IPS-18a (cell line): ENCODE measurements around the gene LCE4A.

Experiments used
- H3K27ac ChIP-seq: one replicate; pipeline ENCODE4 v1.5.1; 2013; ENCODE audit warnings: low read length
- H3K27me3 ChIP-seq: one replicate; pipeline ENCODE4 v1.6.1; 2013; ENCODE audit warnings: mild to moderate bottlenecking, low read length; ENCODE audit not compliant: control insufficient read depth, insufficient read depth
- H3K36me3 ChIP-seq: one replicate; pipeline ENCODE4 v1.6.1; 2013; ENCODE audit warnings: low read depth, low read length; ENCODE audit not compliant: control insufficient read depth
- H3K4me1 ChIP-seq: one replicate; pipeline ENCODE4 v1.6.1; 2013; ENCODE audit warnings: low read depth, low read length; ENCODE audit not compliant: control insufficient read depth
- H3K4me3 ChIP-seq: one replicate; pipeline ENCODE4 v1.5.1; 2013; ENCODE audit warnings: low read length
- H3K9ac ChIP-seq: one replicate; pipeline ENCODE4 v1.6.1; 2013; ENCODE audit warnings: mild to moderate bottlenecking, low read length, moderate library complexity
- H3K9me3 ChIP-seq: one replicate; pipeline ENCODE4 v1.6.1; 2013; ENCODE audit warnings: low read depth, low read length; ENCODE audit not compliant: control insufficient read depth

LCE4A gene

DNA sequence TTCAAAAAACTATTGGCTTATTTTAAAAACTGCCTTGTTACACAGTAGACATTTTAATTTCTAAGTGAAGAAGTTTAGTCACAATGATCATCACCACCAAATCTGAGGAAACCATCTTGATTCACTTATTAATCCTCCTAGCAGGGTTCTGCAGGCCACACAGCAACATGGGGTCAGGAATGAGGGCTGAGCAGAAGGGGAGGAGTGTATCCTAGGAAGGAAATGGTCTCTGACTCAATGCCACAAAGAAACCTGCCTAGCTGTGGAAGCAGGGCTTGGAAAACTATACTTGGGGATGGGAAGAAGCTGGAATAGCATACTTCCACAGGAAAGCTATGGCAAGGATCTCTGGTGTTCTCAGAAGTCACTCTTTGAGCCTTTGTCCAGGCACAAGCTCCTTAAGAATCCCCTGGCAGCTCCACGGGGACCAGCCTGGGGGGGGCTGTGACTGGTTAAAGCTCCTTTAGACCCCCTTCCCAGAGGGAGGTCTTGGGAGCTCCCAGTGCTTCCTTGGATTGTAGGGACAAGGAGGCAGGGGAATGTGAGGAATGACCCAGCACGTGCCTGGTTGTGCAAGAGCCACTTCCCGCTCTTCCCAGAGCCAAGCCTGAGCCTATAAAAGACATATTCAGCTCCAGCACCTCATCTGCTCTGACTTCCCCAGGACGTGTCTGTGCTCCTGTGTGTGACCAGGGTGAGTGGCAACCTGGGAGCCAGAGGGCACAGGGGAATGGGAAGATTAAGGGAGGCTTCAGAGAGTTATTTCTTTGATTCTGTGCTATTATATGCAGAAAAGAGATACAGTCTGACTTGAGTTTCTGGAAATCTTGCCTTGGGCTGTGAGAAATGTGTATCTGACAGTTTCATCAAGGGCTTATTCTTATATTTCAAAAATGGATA is 10.0 kb upstream of the LCE4A start, which contains the start of gene LCE2A:
LCE2A (plus strand) TSS at position 645 of the 900 bp plus-strand sequence. CDS start 557 bp downstream, outside the sequence.
- Histone ChIP-seq H3K27me3 (no peaks in the 10 kb centered on the region), H3K9me3 (peaks cover 64% of the 10 kb centered on the region), H3K36me3 (no peaks in the 10 kb centered on the region), H3K9ac (no peak within 1 kb of the TSS), H3K4me1 (no peaks in the 10 kb centered on the region), H3K27ac (no peak within 1 kb of the TSS), H3K4me3 (no peak within 1 kb of the TSS)

DNA sequence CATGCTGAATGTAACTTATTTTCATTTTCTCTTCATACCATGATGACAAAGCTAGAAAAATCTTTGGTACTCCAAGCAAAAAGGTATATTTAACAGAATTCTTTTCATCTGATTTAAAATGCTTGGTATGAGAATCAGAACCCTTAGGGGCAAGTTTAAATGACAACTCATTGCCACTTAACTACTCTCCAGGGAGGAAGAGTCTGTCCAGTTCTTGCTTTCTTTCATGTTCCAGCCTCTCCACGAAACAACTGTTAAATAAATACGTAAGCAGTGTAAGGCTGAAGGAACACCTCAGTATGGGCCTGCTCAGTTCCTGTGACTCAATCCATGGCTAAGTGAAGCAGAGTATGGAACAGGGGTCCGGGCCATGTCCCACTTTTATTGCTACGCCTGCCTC is 8.2 kb upstream of the LCE4A start:
- peaks cover 79% of the 10 kb centered on the region for H3K9me3 ChIP-seq
- H3K4me3 ChIP-seq: no peak overlapping the region
- H3K27ac ChIP-seq: no peak overlapping the region
- H3K9ac ChIP-seq: no peak overlapping the region
- no peaks in the 10 kb centered on the region for H3K36me3 ChIP-seq
- no peaks in the 10 kb centered on the region for H3K4me1 ChIP-seq
- no peaks in the 10 kb centered on the region for H3K27me3 ChIP-seq

DNA sequence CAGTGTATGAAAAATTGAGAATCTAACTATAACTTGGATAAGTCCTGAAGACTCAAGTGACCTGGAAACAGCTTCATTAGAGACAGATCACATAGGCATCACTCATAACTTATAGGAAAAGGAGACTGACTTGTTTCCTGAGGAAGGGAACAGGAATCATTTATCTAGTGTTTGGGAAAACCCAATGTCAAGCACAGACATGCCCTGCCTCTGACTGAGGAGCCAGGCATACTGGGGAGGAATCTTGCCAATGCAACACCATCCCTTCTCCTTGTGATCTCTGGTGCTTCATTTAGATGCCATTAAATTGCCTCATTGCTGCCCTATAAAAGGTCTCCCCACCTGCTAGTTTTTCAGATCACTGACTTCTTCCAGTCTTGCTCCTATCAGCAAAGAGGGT is 10.3 kb downstream of the LCE4A start:
- Histone ChIP-seq H3K27me3 (no peaks in the 10 kb centered on the region), H3K9ac (no peak overlapping the region), H3K4me3 (no peak overlapping the region), H3K9me3 (peaks cover 85% of the 10 kb centered on the region), H3K36me3 (no peaks in the 10 kb centered on the region), H3K27ac (no peak overlapping the region), H3K4me1 (no peaks in the 10 kb centered on the region)

DNA sequence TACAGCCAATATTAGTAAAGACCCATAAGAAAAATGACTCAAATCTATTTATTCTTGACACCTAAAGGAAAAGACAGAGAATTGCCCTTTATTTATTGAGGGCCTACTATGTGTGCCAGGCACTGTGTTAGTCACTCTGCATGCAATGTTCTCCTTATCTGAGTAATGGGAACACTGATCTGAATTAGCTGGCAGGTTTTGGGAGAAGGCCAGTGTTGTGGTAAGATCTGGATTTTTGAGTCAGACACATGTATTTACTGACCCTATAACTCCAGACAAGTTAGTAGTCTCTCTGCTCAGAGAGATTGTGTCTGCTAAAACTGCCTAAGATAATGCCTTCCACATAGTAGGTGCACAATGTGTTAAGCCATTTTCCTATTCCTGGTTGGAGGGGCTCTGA is 17.3 kb downstream of the LCE4A start:
- Histone ChIP-seq H3K4me3 (no peak overlapping the region), H3K9me3 (peaks cover 78% of the 10 kb centered on the region), H3K36me3 (no peaks in the 10 kb centered on the region), H3K27me3 (no peaks in the 10 kb centered on the region), H3K27ac (no peak overlapping the region), H3K9ac (no peak overlapping the region), H3K4me1 (no peaks in the 10 kb centered on the region)

DNA sequence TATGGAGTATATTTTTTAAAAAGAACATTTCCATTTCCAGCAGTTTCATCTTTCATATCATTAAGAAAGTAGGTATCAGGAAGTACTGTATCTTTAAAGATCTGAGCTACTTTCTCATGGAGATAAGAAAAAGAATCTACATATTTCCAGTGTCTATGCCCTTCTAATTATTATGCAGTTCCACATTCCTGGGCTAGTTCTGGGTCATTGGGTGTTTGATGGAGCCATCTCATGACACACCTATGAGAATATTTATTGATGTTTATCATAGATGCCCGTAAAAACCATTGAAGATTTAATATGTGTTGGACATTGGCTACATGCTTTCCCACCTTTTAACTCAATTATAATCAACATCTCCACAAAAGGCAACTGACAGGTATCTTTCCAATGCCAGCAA is 21.0 kb downstream of the LCE4A start:
- Histone ChIP-seq H3K36me3 (no peaks in the 10 kb centered on the region), H3K9ac (no peak overlapping the region), H3K27me3 (no peaks in the 10 kb centered on the region), H3K27ac (no peak overlapping the region), H3K4me3 (no peak overlapping the region), H3K4me1 (no peaks in the 10 kb centered on the region), H3K9me3 (peaks cover 70% of the 10 kb centered on the region)

DNA sequence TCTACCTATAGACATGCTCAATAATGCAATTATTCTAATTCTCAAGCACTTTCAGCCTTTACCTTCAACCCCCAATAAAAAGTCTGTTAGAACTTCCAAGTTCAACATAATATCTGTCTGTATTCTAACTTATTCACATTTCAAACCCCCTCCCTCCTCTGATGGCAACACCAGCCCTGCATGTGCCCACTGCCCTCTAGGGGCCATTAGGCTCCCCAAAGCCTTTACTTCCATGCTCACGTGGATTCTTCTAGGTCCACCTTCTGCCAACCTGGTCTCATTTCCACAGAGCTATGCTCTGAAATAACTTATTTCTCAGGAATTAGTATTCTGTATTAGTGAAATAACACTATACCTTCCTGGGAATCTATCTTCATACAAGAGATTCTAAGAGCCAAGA is 27.7 kb downstream of the LCE4A start:
- Histone ChIP-seq H3K9ac (no peak overlapping the region), H3K4me1 (no peaks in the 10 kb centered on the region), H3K36me3 (no peaks in the 10 kb centered on the region), H3K27ac (no peak overlapping the region), H3K4me3 (no peak overlapping the region), H3K27me3 (no peaks in the 10 kb centered on the region), H3K9me3 (peaks cover 78% of the 10 kb centered on the region)

DNA sequence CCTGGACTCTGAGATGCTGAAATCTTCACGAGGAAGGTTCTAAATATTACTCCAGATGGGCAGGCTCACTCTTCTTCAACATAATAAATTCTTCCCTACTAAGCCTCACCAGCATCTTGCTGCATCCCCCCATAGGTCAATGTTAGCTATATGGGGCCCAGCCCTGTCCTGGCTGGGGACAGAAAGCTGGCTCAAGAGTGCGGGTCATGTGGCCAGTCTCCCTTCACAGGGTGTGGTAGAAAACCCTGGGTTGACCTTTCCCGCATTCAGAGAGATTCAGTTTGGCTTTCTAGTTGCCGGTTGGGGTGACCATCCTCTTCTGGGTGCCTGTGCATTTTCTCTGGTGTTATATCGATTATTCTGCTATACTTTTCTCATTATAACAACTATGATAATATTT is 30.0 kb downstream of the LCE4A start:
- no peaks in the 10 kb centered on the region for H3K36me3 ChIP-seq
- peaks cover 86% of the 10 kb centered on the region for H3K9me3 ChIP-seq
- H3K4me1 ChIP-seq: no peaks in the 10 kb centered on the region
- no peaks in the 10 kb centered on the region for H3K27me3 ChIP-seq
- no peak overlapping the region for H3K27ac ChIP-seq
- H3K4me3 ChIP-seq: no peak overlapping the region
- H3K9ac ChIP-seq: no peak overlapping the region

DNA sequence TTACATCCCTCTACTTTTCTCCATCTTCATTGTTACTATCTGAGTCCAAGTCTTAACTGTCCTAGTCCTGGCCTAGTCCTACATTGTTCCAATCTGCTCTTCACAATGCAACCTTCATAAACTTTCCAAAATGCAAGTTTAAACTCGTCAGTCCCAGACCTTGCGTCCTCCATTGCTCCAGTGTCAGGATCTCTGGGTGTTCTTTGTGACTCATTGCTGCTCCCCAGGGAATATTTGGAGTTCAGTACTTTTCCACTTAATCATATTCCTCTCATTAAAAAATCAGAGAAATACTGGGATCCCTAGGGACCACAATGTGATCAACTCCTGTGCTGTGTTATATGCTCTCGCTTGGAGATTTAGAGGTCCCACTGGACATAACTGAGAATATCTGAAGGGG is 31.9 kb downstream of the LCE4A start:
- Histone ChIP-seq H3K9me3 (peaks cover 83% of the 10 kb centered on the region), H3K36me3 (no peaks in the 10 kb centered on the region), H3K9ac (no peak overlapping the region)

DNA sequence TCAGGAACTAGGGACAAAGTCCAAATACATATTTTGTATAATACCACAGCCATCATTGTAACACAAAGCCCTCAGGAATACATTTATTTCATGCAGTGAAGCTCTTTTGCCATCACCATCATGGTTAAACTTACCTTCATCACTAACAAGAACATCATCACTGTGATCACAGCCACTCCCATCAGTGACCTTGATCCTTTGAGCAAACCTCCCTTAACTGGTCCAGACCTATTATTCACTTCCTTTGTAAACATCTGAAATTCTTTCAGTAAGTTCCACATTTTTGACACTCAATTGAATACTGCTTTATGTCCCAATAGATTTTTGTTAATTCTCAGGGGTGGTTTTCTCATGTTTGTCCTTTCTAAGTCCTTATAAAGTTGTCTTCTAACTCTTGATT is 33.7 kb downstream of the LCE4A start:
- no peaks in the 10 kb centered on the region for H3K4me1 ChIP-seq
- H3K9ac ChIP-seq: no peak overlapping the region
- no peaks in the 10 kb centered on the region for H3K27me3 ChIP-seq
- H3K36me3 ChIP-seq: no peaks in the 10 kb centered on the region
- no peak overlapping the region for H3K4me3 ChIP-seq
- no peak overlapping the region for H3K27ac ChIP-seq
- peaks cover 81% of the 10 kb centered on the region for H3K9me3 ChIP-seq

More for the DNA sequence above, 31.9 kb downstream of the LCE4A start:
- no peaks in the 10 kb centered on the region for H3K4me1 ChIP-seq
- no peaks in the 10 kb centered on the region for H3K27me3 ChIP-seq
- H3K4me3 ChIP-seq: no peak overlapping the region
- no peak overlapping the region for H3K27ac ChIP-seq

DNA sequence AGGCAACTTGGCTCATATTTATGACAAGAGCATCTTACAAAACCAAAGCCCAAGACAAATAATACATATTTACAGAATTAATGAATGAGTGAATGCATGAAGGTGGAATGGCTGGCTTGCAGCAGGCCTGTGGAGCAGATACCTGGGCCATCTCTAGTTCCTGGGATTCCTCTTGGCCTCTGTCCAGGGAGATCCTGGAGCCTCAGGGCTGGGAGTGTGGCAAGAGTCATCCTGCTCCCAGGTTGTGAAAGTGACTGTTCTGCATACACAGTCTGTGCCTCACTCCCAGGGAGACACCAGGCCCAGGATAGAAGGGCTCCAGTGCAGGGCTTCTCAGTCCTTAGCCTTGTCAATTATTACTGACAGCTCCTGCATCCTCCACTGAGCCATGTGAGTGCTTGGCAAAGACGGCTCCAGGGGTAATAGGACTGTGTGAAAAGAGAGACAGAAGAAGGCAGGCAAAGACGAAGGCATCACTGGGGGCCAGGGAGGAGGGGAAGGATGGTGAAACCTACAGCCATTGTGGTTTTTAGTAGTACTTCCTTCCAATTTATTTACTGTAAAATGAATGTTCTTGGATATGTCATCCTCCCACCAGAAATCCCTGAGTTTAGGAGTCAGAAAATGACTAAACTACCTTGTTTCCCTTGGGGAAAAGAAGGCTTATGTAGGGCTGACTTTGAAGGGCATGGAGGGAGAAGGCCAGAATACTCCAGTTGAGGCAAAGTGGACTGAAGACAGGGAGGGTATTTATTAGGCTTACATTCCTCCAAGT is 35.6 kb downstream of the LCE4A start:
- H3K9me3 ChIP-seq: peaks cover 71% of the 10 kb centered on the region

DNA sequence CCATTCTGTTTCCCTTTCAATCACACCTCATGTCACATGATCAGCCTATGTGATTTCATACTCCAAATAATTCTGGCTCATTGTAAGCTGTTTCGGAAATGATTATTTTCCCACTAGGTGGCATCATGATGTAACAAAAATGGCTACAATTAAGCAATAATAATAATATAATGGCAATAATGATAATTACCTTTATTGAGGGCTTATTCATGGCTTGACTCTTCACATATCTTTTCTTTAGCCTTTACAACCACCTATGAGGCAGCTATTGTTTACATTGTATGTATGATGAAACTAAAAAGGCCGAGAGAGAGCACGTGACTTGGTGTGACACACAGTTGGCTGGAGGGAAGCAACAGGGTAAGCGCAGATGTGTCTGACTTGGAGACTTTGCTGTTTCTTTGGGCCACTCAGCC is 37.3 kb downstream of the LCE4A start:
- Histone ChIP-seq H3K9ac (no peak overlapping the region), H3K4me1 (no peaks in the 10 kb centered on the region), H3K27ac (no peak overlapping the region), H3K9me3 (peaks cover 68% of the 10 kb centered on the region), H3K36me3 (no peaks in the 10 kb centered on the region), H3K27me3 (no peaks in the 10 kb centered on the region), H3K4me3 (no peak overlapping the region)

More for the DNA sequence above, 35.6 kb downstream of the LCE4A start:
- Histone ChIP-seq H3K4me3 (no peak overlapping the region), H3K4me1 (no peaks in the 10 kb centered on the region), H3K36me3 (no peaks in the 10 kb centered on the region), H3K27ac (no peak overlapping the region), H3K27me3 (no peaks in the 10 kb centered on the region), H3K9ac (no peak overlapping the region)
